NCI-H1694 (cell line): ENCODE results near the gene GRIN2C.

ENCODE experiments used
- DNase-seq: peaks from one replicate; lab custom pipeline; 2025; lab: John Stamatoyannopoulos, UW

Gene GRIN2C

GRCh38 chr17:74799097-74799496 lies 60.6 kb downstream of the GRIN2C start:
- no peak for DNase-seq

GRCh38 chr17:74798239-74798707 lies 61.4 kb downstream of the GRIN2C start:
- no peak for DNase-seq

- DNase-seq = no peak
Observed at GRCh38 chr17:74797824-74798223, 61.9 kb downstream of the GRIN2C start.

- DNase-seq = peak; percentile 88
Observed at GRCh38 chr17:74796866-74797265, 62.8 kb downstream of the GRIN2C start.

- DNase-seq = no peak
Observed at GRCh38 chr17:74796211-74796610, 63.5 kb downstream of the GRIN2C start.

GRCh38 chr17:74795327-74796020 lies 64.2 kb downstream of the GRIN2C start:
- peak; percentile 13 for DNase-seq

- no peak for DNase-seq
Observed at GRCh38 chr17:74792586-74793105, 67.0 kb downstream of the GRIN2C start.
